Skeletal muscle tissue (tissue), 4 donors: ENCODE results near the gene NKX2-1. TPM values are rescaled to one million over a fixed set of nuclear protein-coding genes. Genes with fewer than 3 reads are reported as not detected.
A peak's percentile ranks its signal among the peaks of the same experiment; 100 is the strongest.

Experiments used
- H3K27ac ChIP-seq: one replicate; pipeline ENCODE4 v1.7.0; 2013; ENCODE audit warnings: mild to moderate bottlenecking, low read depth, low read length, inconsistent platforms
- H3K27me3 ChIP-seq, 3 donors: one replicate each; pipeline ENCODE4 v1.7.0; 2013; ENCODE audit warnings: low read length in 3 of 3; ENCODE audit not compliant: control insufficient read depth in 3 of 3, insufficient read depth in 3 of 3
- H3K36me3 ChIP-seq, 3 donors: one replicate each; pipeline ENCODE4 v1.7.0; 2013; ENCODE audit warnings: low read length in 3 of 3; ENCODE audit not compliant: control insufficient read depth in 3 of 3, insufficient read depth in 3 of 3
- H3K4me1 ChIP-seq, 3 donors: one replicate each; pipeline ENCODE4 v1.7.0; 2013; ENCODE audit warnings: low read length in 3 of 3, mild to moderate bottlenecking in 3 of 3; ENCODE audit not compliant: control insufficient read depth in 3 of 3, insufficient read depth in 3 of 3
- H3K4me3 ChIP-seq, 3 donors: one replicate each; pipeline ENCODE4 v1.7.0; 2013; ENCODE audit warnings: low read length in 3 of 3
- H3K9ac ChIP-seq, 3 donors: one replicate each; pipeline ENCODE4 v1.7.0; 2013; ENCODE audit warnings: low read length in 3 of 3, mild to moderate bottlenecking in 3 of 3, moderate library complexity in 2 of 3, low read depth in 1 of 3
- H3K9me3 ChIP-seq, 3 donors: one replicate each; pipeline ENCODE4 v1.7.0; 2013; ENCODE audit warnings: low read length in 3 of 3; ENCODE audit not compliant: control insufficient read depth in 3 of 3
- total RNA-seq: library from RNA; depleted of rRNA; stranded (reverse); fragments of >200 nt; gene quantifications from one replicate; pipeline ENCODE4 v1.2.3, GENCODE V29; 2014
- donor health status: Osteomylitis.

Gene NKX2-1
- total RNA-seq, 1 donor from 2014 or later: not detected

- Histone ChIP-seq H3K9ac (no peak overlapping the region), H3K9me3 (no peaks in the 10 kb centered on the region), H3K4me3 (no peak overlapping the region), H3K27me3 (peaks cover 79 to 84% (median 79%) of the 10 kb centered on the region in 3 donors), H3K4me1 (peaks cover 0 to 3% (median 2%) of the 10 kb centered on the region in 3 donors), H3K36me3 (no peaks in the 10 kb centered on the region), H3K27ac (no peak overlapping the region)
These were observed 14.7 kb downstream of the NKX2-1 start for GRCh38 chr14:36505181-36505815.

- Histone ChIP-seq H3K9me3 (no peaks in the 10 kb centered on the region), H3K9ac (no peak overlapping the region), H3K27ac (no peak overlapping the region), H3K4me1 (peaks cover 0 to 3% (median 2%) of the 10 kb centered on the region in 3 donors), H3K27me3 (peaks cover 76 to 84% (median 79%) of the 10 kb centered on the region in 3 donors), H3K36me3 (no peaks in the 10 kb centered on the region), H3K4me3 (no peak overlapping the region)
These were observed 15.3 kb downstream of the NKX2-1 start for GRCh38 chr14:36504771-36505175.

GRCh38 chr14:36503771-36504741 lies 16.0 kb downstream of the NKX2-1 start:
- no peaks in the 10 kb centered on the region for H3K36me3 ChIP-seq
- H3K9me3 ChIP-seq: no peaks in the 10 kb centered on the region
- no peak overlapping the region for H3K9ac ChIP-seq
- H3K27me3 ChIP-seq: peaks cover 69 to 83% (median 76%) of the 10 kb centered on the region in 3 donors
- peak overlapping the region in 1 of 3 donors; percentile 43 for H3K4me3 ChIP-seq
- no peak overlapping the region for H3K27ac ChIP-seq
- peaks cover 0 to 3% (median 2%) of the 10 kb centered on the region in 3 donors for H3K4me1 ChIP-seq

- H3K27me3 ChIP-seq: peaks cover 66 to 82% (median 75%) of the 10 kb centered on the region in 3 donors
- no peaks in the 10 kb centered on the region for H3K9me3 ChIP-seq
- peaks cover 0 to 3% (median 2%) of the 10 kb centered on the region in 3 donors for H3K4me1 ChIP-seq
- H3K27ac ChIP-seq: no peak overlapping the region
- H3K9ac ChIP-seq: no peak overlapping the region
- H3K36me3 ChIP-seq: no peaks in the 10 kb centered on the region
- H3K4me3 ChIP-seq: no peak overlapping the region
These were observed 17.2 kb downstream of the NKX2-1 start for GRCh38 chr14:36502558-36503508.

GRCh38 chr14:36498938-36499337 lies 21.1 kb downstream of the NKX2-1 start:
- Histone ChIP-seq H3K36me3 (no peaks in the 10 kb centered on the region), H3K9me3 (no peaks in the 10 kb centered on the region), H3K4me3 (no peak overlapping the region), H3K27ac (no peak overlapping the region), H3K4me1 (no peaks in the 10 kb centered on the region), H3K9ac (no peak overlapping the region), H3K27me3 (peaks cover 40 to 61% (median 49%) of the 10 kb centered on the region in 3 donors)

GRCh38 chr14:36496346-36496745 lies 23.7 kb downstream of the NKX2-1 start:
- Histone ChIP-seq H3K27ac (no peak overlapping the region), H3K36me3 (no peaks in the 10 kb centered on the region), H3K9me3 (peaks cover 0 to 2% (median 0%) of the 10 kb centered on the region in 3 donors), H3K9ac (no peak overlapping the region), H3K4me3 (no peak overlapping the region), H3K4me1 (no peaks in the 10 kb centered on the region), H3K27me3 (peaks cover 16 to 49% (median 27%) of the 10 kb centered on the region in 3 donors)

- H3K9ac ChIP-seq: no peak overlapping the region
- no peak overlapping the region for H3K4me3 ChIP-seq
- no peaks in the 10 kb centered on the region for H3K36me3 ChIP-seq
- H3K27ac ChIP-seq: no peak overlapping the region
- peaks cover 15 to 54% (median 27%) of the 10 kb centered on the region in 3 donors for H3K27me3 ChIP-seq
- H3K9me3 ChIP-seq: peaks cover 0 to 2% (median 0%) of the 10 kb centered on the region in 3 donors
- H3K4me1 ChIP-seq: no peaks in the 10 kb centered on the region
These were observed 24.4 kb downstream of the NKX2-1 start for GRCh38 chr14:36495666-36496065.

- H3K9me3 ChIP-seq: peaks cover 0 to 2% (median 0%) of the 10 kb centered on the region in 3 donors
- no peaks in the 10 kb centered on the region for H3K36me3 ChIP-seq
- H3K4me3 ChIP-seq: no peak overlapping the region
- H3K27me3 ChIP-seq: peaks cover 9 to 48% (median 12%) of the 10 kb centered on the region in 3 donors
- H3K9ac ChIP-seq: no peak overlapping the region
- H3K4me1 ChIP-seq: no peaks in the 10 kb centered on the region
- H3K27ac ChIP-seq: no peak overlapping the region
These were observed 26.3 kb downstream of the NKX2-1 start for GRCh38 chr14:36493761-36494160.

- peaks cover 0 to 16% (median 4%) of the 10 kb centered on the region in 3 donors for H3K27me3 ChIP-seq
- H3K27ac ChIP-seq: no peak overlapping the region
- no peaks in the 10 kb centered on the region for H3K9me3 ChIP-seq
- no peak overlapping the region for H3K9ac ChIP-seq
- H3K36me3 ChIP-seq: no peaks in the 10 kb centered on the region
- no peaks in the 10 kb centered on the region for H3K4me1 ChIP-seq
- H3K4me3 ChIP-seq: no peak overlapping the region
These were observed 34.3 kb downstream of the NKX2-1 start for GRCh38 chr14:36485773-36486172.
